Activated T-helper 17 cell treated with anti-CD3 and anti-CD28 coated beads, Interleukin-2, amount 50 U/mL, for 72 hours (primary cell): ENCODE results near the gene NEURL2. TPM values are rescaled to one million over a fixed set of nuclear protein-coding genes. Genes with fewer than 3 reads are reported as not detected.
"Not testable (repeated sequence)": the region's sequence is repeated elsewhere in the genome, so short reads cannot be mapped to it uniquely, and the experiment has no call there.

Source experiments
- ATAC-seq: fragments of 150-1000 bp; cut with Tn5 transposase; replicated peaks from 2 replicates; pipeline ENCODE4 v1.10.0; 2021; ENCODE audit warnings: mild to moderate bottlenecking, moderate library complexity
- H3K27ac Mint-ChIP-seq: one replicate; pipeline ENCODE4 v1.8.0; 2022; ENCODE audit warnings: mixed read lengths
- H3K27me3 Mint-ChIP-seq: one replicate; pipeline ENCODE4 v1.8.0; 2022; ENCODE audit warnings: mixed read lengths
- H3K36me3 Mint-ChIP-seq: one replicate; pipeline ENCODE4 v1.8.0; 2022; ENCODE audit warnings: low read depth, mild to moderate bottlenecking, mixed read lengths
- H3K4me1 Mint-ChIP-seq: one replicate; pipeline ENCODE4 v1.8.0; 2022; ENCODE audit warnings: mixed read lengths
- H3K4me3 Mint-ChIP-seq: one replicate; pipeline ENCODE4 v1.8.0; 2022; ENCODE audit warnings: mild to moderate bottlenecking, mixed read lengths
- H3K9me3 Mint-ChIP-seq: one replicate; pipeline ENCODE4 v1.8.0; 2022; ENCODE audit warnings: mixed read lengths
- total RNA-seq, 2 donors: library from RNA; stranded (reverse); gene quantifications; one replicate each; pipeline ENCODE4 v1.2.3, GENCODE V29; 2022

NEURL2 gene
- total RNA-seq, 2 donors from 2014 or later: 1.7 to 2.1 TPM

- Mint-ChIP-seq H3K36me3 (peaks cover 24% of the 10 kb centered on the region), H3K4me1 (peaks cover 20% of the 10 kb centered on the region), H3K27ac (no peak overlapping the region), H3K4me3 (no peak overlapping the region), H3K9me3 (no peaks in the 10 kb centered on the region), H3K27me3 (no peaks in the 10 kb centered on the region)
- ATAC-seq: no peak
Observed at GRCh38 chr20:45878076-45878761, 12.8 kb downstream of the NEURL2 start.

GRCh38 chr20:45874576-45874975, 16.4 kb downstream of the NEURL2 start:
- H3K4me1 Mint-ChIP-seq: no peaks in the 10 kb centered on the region
- H3K27ac Mint-ChIP-seq: no peak overlapping the region
- peaks cover 12% of the 10 kb centered on the region for H3K36me3 Mint-ChIP-seq
- H3K27me3 Mint-ChIP-seq: no peaks in the 10 kb centered on the region
- H3K4me3 Mint-ChIP-seq: no peak overlapping the region
- no peak for ATAC-seq
- H3K9me3 Mint-ChIP-seq: no peaks in the 10 kb centered on the region

GRCh38 chr20:45874104-45874481, 16.9 kb downstream of the NEURL2 start:
- H3K9me3 Mint-ChIP-seq, H3K27ac Mint-ChIP-seq, H3K4me1 Mint-ChIP-seq, H3K4me3 Mint-ChIP-seq, ATAC-seq, H3K27me3 Mint-ChIP-seq: not testable (repeated sequence)
- H3K36me3 Mint-ChIP-seq: peaks cover 12% of the 10 kb centered on the region

GRCh38 chr20:45873409-45874103, 17.5 kb downstream of the NEURL2 start:
- Mint-ChIP-seq H3K4me3 (no peak overlapping the region), H3K27ac (no peak overlapping the region), H3K27me3 (no peaks in the 10 kb centered on the region), H3K36me3 (peaks cover 12% of the 10 kb centered on the region), H3K9me3 (no peaks in the 10 kb centered on the region), H3K4me1 (no peaks in the 10 kb centered on the region)
- no peak for ATAC-seq

GRCh38 chr20:45872626-45873025, 18.4 kb downstream of the NEURL2 start:
- Mint-ChIP-seq H3K36me3 (peaks cover 12% of the 10 kb centered on the region), H3K9me3 (no peaks in the 10 kb centered on the region), H3K27ac (no peak overlapping the region), H3K27me3 (no peaks in the 10 kb centered on the region), H3K4me1 (no peaks in the 10 kb centered on the region), H3K4me3 (no peak overlapping the region)
- ATAC-seq: no peak

- no peak for ATAC-seq
- H3K36me3 Mint-ChIP-seq: peaks cover 6% of the 10 kb centered on the region
- no peak overlapping the region for H3K27ac Mint-ChIP-seq
- no peaks in the 10 kb centered on the region for H3K4me1 Mint-ChIP-seq
- H3K27me3 Mint-ChIP-seq: no peaks in the 10 kb centered on the region
- H3K9me3 Mint-ChIP-seq: no peaks in the 10 kb centered on the region
- H3K4me3 Mint-ChIP-seq: no peak overlapping the region
Observed at GRCh38 chr20:45867819-45868176, 23.2 kb downstream of the NEURL2 start.

GRCh38 chr20:45867136-45867818, 23.7 kb downstream of the NEURL2 start:
- no peaks in the 10 kb centered on the region for H3K4me1 Mint-ChIP-seq
- peaks cover 3% of the 10 kb centered on the region for H3K36me3 Mint-ChIP-seq
- H3K4me3 Mint-ChIP-seq: no peak overlapping the region
- no peaks in the 10 kb centered on the region for H3K27me3 Mint-ChIP-seq
- H3K9me3 Mint-ChIP-seq: no peaks in the 10 kb centered on the region
- no peak overlapping the region for H3K27ac Mint-ChIP-seq
- no peak for ATAC-seq

GRCh38 chr20:45866454-45866853, 24.6 kb downstream of the NEURL2 start:
- Mint-ChIP-seq H3K4me1 (no peaks in the 10 kb centered on the region), H3K27me3 (no peaks in the 10 kb centered on the region), H3K27ac (no peak overlapping the region), H3K4me3 (no peak overlapping the region), H3K36me3 (no peaks in the 10 kb centered on the region), H3K9me3 (no peaks in the 10 kb centered on the region)
- ATAC-seq: no peak

- Mint-ChIP-seq H3K36me3 (no peaks in the 10 kb centered on the region), H3K4me1 (peaks cover 11% of the 10 kb centered on the region), H3K27me3 (no peaks in the 10 kb centered on the region), H3K9me3 (no peaks in the 10 kb centered on the region), H3K4me3 (no peak overlapping the region), H3K27ac (no peak overlapping the region)
- no peak for ATAC-seq
Observed at GRCh38 chr20:45863543-45864470, 27.2 kb downstream of the NEURL2 start.

- Mint-ChIP-seq H3K27me3 (no peaks in the 10 kb centered on the region), H3K36me3 (no peaks in the 10 kb centered on the region), H3K4me3 (no peak overlapping the region), H3K27ac (no peak overlapping the region), H3K9me3 (no peaks in the 10 kb centered on the region), H3K4me1 (peaks cover 11% of the 10 kb centered on the region)
- no peak for ATAC-seq
Observed at GRCh38 chr20:45861221-45862075, 29.6 kb downstream of the NEURL2 start.

GRCh38 chr20:45860560-45861220, 30.3 kb downstream of the NEURL2 start:
- Mint-ChIP-seq H3K4me3 (no peak overlapping the region), H3K27me3 (no peaks in the 10 kb centered on the region), H3K36me3 (no peaks in the 10 kb centered on the region), H3K9me3 (no peaks in the 10 kb centered on the region), H3K4me1 (peaks cover 11% of the 10 kb centered on the region), H3K27ac (no peak overlapping the region)
- no peak for ATAC-seq

GRCh38 chr20:45859916-45860315, 31.1 kb downstream of the NEURL2 start:
- H3K9me3 Mint-ChIP-seq: no peaks in the 10 kb centered on the region
- peaks cover 11% of the 10 kb centered on the region for H3K4me1 Mint-ChIP-seq
- no peaks in the 10 kb centered on the region for H3K36me3 Mint-ChIP-seq
- no peak overlapping the region for H3K4me3 Mint-ChIP-seq
- ATAC-seq: no peak
- H3K27me3 Mint-ChIP-seq: no peaks in the 10 kb centered on the region
- no peak overlapping the region for H3K27ac Mint-ChIP-seq

- peak overlapping the region; percentile 97 for H3K4me3 Mint-ChIP-seq
- peak; percentile 55 for ATAC-seq
- peaks cover 12% of the 10 kb centered on the region for H3K36me3 Mint-ChIP-seq
- no peaks in the 10 kb centered on the region for H3K9me3 Mint-ChIP-seq
- peaks cover 11% of the 10 kb centered on the region for H3K4me1 Mint-ChIP-seq
- H3K27ac Mint-ChIP-seq: peak overlapping the region; percentile 97
- no peaks in the 10 kb centered on the region for H3K27me3 Mint-ChIP-seq
Observed at GRCh38 chr20:45857882-45858216, 33.2 kb downstream of the NEURL2 start.
